KMS-11 (cell line): ENCODE data around the gene GGN.

ENCODE experiments used
- H2AFZ ChIP-seq: fragments of 200-600 bp; sonication (generic); 2 replicates; pipeline ENCODE4 v1.6.1; 2016; ENCODE audit warnings: antibody characterized with exemption, mixed run types, low read depth
- H3K27ac ChIP-seq: fragments of 200-600 bp; sonication (generic); 2 replicates; pipeline ENCODE4 v1.6.1; 2016; ENCODE audit warnings: mild to moderate bottlenecking, mixed run types
- H3K27me3 ChIP-seq: fragments of 200-600 bp; sonication (generic); 2 replicates; pipeline ENCODE4 v1.6.1; 2017; ENCODE audit warnings: mild to moderate bottlenecking, low read depth, mixed run types, moderate library complexity; ENCODE audit not compliant: insufficient read depth
- H3K36me3 ChIP-seq: fragments of 200-600 bp; sonication (generic); 2 replicates; pipeline ENCODE4 v1.6.1; 2017; ENCODE audit warnings: mild to moderate bottlenecking, mixed run types; ENCODE audit not compliant: insufficient read depth
- H3K4me1 ChIP-seq: fragments of 200-600 bp; sonication (generic); 2 replicates; pipeline ENCODE4 v1.6.1; 2016; ENCODE audit warnings: mild to moderate bottlenecking, low read depth, mixed run types; ENCODE audit not compliant: poor library complexity, severe bottlenecking
- H3K4me2 ChIP-seq: fragments of 200-600 bp; sonication (generic); 2 replicates; pipeline ENCODE4 v1.7.0; 2016; ENCODE audit warnings: mild to moderate bottlenecking, mixed run types
- H3K4me3 ChIP-seq: fragments of 200-600 bp; sonication (generic); IDR thresholded peaks from 2 replicates; pipeline ENCODE4 v1.6.1; 2017; ENCODE audit warnings: low read depth, low read length, mixed read lengths; ENCODE audit not compliant: insufficient read depth
- H3K79me2 ChIP-seq: fragments of 200-600 bp; sonication (generic); 2 replicates; pipeline ENCODE4 v1.6.1; 2016; ENCODE audit warnings: low read depth, mixed run types; ENCODE audit not compliant: insufficient read depth
- H3K9ac ChIP-seq: fragments of 200-600 bp; sonication (generic); 2 replicates; pipeline ENCODE4 v1.6.1; 2016; ENCODE audit warnings: mild to moderate bottlenecking, mixed run types
- H4K20me1 ChIP-seq: fragments of 200-600 bp; sonication (generic); 2 replicates; pipeline ENCODE4 v1.6.1; 2016; ENCODE audit warnings: mild to moderate bottlenecking, mixed run types; ENCODE audit not compliant: insufficient read depth
- TF ChIP-seq, protein P1 (sequence below): fragments of 200-600 bp; sonication (generic); conservative IDR thresholded peaks from 2 replicates; pipeline ENCODE4 v1.6.1; 2017; ENCODE audit warnings: low read depth, mild to moderate bottlenecking, antibody characterized with exemption, low read length, moderate library complexity, mixed read lengths

The GGN gene

DNA sequence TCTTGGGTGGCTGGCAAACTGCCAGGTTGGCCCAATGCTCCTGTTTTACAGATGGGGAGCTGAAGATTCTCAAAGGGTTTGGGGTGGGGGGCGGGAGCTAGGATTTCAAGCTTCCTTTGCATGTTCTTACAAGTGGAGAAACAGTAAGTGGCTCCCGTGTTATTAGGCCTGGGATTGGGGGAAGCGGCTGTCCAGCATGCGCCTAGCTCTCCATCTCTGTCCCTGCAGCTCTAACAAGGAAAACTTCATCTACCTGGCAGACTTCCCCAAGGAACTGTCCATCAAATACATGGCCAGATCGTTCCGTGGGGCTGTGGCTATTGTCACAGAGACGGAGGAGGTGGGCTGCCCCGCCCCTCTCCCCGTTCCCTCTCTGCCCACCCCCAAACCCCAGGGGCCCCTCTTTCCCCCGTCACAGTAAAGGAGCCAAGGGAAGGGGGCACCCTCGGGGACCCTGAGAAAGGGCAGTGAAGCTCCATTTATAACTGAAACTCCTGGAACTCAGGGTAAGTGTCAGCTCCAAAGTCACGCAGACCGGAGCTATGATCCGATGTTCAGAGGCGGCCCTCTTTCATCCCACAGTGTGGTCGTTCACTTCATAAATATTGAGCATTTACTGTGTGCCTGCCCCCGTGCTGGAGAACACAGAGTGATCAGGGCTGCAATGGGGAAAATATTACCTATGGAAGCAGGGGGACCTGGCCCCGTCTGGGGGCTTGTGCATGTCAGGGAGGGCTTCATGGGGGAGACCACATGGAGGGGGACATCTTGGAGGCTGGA is 28.4 kb downstream of the GGN start:
- H3K4me2 ChIP-seq: no peak overlapping the region
- no peak overlapping the region for H2AFZ ChIP-seq
- TF ChIP-seq, protein P1, sequence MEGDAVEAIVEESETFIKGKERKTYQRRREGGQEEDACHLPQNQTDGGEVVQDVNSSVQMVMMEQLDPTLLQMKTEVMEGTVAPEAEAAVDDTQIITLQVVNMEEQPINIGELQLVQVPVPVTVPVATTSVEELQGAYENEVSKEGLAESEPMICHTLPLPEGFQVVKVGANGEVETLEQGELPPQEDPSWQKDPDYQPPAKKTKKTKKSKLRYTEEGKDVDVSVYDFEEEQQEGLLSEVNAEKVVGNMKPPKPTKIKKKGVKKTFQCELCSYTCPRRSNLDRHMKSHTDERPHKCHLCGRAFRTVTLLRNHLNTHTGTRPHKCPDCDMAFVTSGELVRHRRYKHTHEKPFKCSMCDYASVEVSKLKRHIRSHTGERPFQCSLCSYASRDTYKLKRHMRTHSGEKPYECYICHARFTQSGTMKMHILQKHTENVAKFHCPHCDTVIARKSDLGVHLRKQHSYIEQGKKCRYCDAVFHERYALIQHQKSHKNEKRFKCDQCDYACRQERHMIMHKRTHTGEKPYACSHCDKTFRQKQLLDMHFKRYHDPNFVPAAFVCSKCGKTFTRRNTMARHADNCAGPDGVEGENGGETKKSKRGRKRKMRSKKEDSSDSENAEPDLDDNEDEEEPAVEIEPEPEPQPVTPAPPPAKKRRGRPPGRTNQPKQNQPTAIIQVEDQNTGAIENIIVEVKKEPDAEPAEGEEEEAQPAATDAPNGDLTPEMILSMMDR: no peak
- peaks cover 4% of the 10 kb centered on the region; the same call in 1 of the 2 replicates for H3K27me3 ChIP-seq
- H3K4me3 ChIP-seq: no peak overlapping the region
- H4K20me1 ChIP-seq: no peaks in the 10 kb centered on the region
- H3K4me1 ChIP-seq: no peaks in the 10 kb centered on the region
- no peaks in the 10 kb centered on the region for H3K36me3 ChIP-seq
- no peaks in the 10 kb centered on the region for H3K79me2 ChIP-seq
- no peak overlapping the region for H3K9ac ChIP-seq
- H3K27ac ChIP-seq: no peak overlapping the region

DNA sequence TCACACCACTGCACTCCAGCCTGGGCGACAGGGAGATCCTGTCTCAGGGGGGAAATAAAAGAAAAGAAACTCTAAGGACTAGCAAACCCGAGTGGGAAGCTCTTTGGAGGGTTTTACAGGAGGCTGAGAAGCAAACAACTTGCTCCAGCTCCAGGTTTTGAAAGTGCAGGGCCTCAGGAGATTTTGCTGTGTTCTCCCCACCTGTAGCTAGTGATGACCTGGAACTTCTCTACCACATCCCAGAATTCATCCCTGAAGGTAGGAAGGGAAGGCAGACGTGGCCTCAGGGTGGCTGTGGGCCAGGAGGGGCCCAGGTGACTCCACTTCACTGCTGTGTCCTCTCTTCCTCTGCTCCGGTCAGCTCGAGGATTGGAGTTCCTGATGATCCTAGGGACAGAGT is 29.8 kb downstream of the GGN start:
- TF ChIP-seq, protein P1: no peak
- Histone ChIP-seq H3K4me2 (no peak overlapping the region), H3K79me2 (no peaks in the 10 kb centered on the region), H3K4me3 (no peak overlapping the region), H2AFZ (no peak overlapping the region), H3K36me3 (no peaks in the 10 kb centered on the region), H3K27ac (no peak overlapping the region), H3K27me3 (peaks cover 4% of the 10 kb centered on the region; the same call in 1 of the 2 replicates), H4K20me1 (no peaks in the 10 kb centered on the region), H3K9ac (no peak overlapping the region), H3K4me1 (no peaks in the 10 kb centered on the region)

DNA sequence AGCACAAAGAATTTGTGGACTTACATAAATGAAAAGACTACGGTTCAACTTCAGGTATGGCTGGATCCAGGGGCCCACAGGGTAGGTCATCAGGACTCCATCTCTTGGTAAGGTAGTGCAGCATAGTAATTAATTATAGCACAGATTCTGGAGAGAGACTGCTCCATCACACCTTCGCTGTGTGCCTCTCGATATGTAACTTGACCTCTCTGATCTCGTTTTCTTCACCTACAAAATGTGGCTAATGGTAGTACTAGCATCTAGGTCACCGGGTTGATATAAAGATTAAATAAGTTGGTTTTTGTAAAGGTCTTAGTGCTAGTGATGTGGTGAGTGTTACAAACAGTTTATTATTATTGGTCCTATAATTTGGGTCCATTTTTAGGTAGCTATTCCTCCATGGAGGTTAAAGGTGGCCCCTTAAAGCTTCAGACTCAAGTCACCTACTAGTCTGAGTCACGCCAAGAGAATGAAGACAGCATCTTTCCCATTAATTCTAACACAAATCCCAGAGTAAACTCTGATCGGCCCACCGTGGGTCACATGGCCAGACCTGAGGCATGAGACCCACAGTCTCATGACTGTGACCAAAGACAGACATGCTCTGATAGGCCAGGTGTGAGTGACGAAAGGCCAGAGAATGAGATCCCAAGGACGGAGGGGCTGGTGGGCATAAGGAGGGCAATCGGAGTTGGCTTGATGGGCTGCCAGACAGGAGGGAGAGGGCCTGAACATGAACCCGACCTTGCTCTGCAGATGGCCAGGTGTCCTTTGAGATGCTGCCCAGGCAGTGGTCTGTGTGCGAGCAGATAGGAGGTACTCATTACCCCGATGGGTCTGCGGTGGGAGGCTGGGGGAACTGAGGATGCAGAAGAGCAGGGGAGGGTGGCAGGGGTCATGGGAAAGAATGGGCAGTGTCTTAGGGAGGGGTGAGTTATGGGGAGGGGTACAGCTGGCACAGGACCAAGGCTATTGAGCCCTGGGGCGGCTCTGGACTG is 31.8 kb downstream of the GGN start:
- H3K27me3 ChIP-seq: peaks cover 2% of the 10 kb centered on the region; the same call in 1 of the 2 replicates
- H3K27ac ChIP-seq: no peak overlapping the region
- no peaks in the 10 kb centered on the region for H4K20me1 ChIP-seq
- no peaks in the 10 kb centered on the region for H3K79me2 ChIP-seq
- H3K4me1 ChIP-seq: no peaks in the 10 kb centered on the region
- H3K4me3 ChIP-seq: no peak overlapping the region
- no peaks in the 10 kb centered on the region for H3K36me3 ChIP-seq
- no peak overlapping the region for H2AFZ ChIP-seq
- no peak overlapping the region for H3K9ac ChIP-seq
- TF ChIP-seq, protein P1: no peak
- H3K4me2 ChIP-seq: no peak overlapping the region

DNA sequence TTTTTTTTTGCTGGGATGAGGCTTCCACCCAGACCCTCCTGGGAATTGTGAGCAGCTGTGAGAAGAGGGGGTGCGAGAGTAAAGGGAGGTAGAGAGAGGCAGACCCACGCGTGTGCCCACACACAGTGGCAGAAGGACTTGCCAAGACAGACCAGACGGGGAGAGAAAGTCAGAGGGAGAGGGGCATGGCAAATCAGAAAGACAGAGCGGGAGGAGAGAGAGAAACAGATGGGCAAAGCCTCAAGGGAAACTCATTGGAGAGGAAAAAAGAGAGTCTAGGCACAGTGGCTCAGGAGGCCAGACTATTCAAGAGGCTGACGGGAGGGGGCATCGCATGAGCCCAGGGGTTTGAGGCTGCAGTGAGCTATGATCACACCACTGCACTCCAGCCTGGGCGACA is 35.2 kb downstream of the GGN start:
- Histone ChIP-seq H3K27me3 (no peaks in the 10 kb centered on the region; the same call in 1 of the 2 replicates), H3K4me2 (no peak overlapping the region), H4K20me1 (no peaks in the 10 kb centered on the region), H3K27ac (no peak overlapping the region), H3K9ac (no peak overlapping the region), H3K4me1 (no peaks in the 10 kb centered on the region), H3K4me3 (no peak overlapping the region), H3K79me2 (no peaks in the 10 kb centered on the region), H2AFZ (no peak overlapping the region), H3K36me3 (no peaks in the 10 kb centered on the region)
- TF ChIP-seq, protein P1: no peak
